Measurements from ENCODE around the gene COG6. TPM values are rescaled to one million over a fixed set of nuclear protein-coding genes. Genes with fewer than 3 reads are reported as not detected.

Gene COG6
- total RNA-seq: 19.0 TPM in 2 replicates

GRCh38 chr13:39655569-39656324, at the start of gene COG6:
TSS of gene COG6 (plus strand) at chr13:39655662. CDS start at chr13:39655727, 65 bp downstream.

Other genes with a start within 250 kb of the COG6 start
- gene LHFPL6, start 52.5 kb upstream of the COG6 start, total RNA-seq: 2.1 and 9.6 TPM in 2 replicates

Measured in tracheal epithelial cell (primary cell).